Neural crest cell (in vitro differentiated cells): ENCODE data around the gene ENPP5. TPM values are rescaled to one million over a fixed set of nuclear protein-coding genes. Genes with fewer than 3 reads are reported as not detected.

Experiments used
- DNase-seq: peaks from one replicate; pipeline ENCODE4 v3.0.0; 2021; ENCODE audit warnings: low read depth, mixed read lengths, low spot score
- H3K27ac Mint-ChIP-seq: one replicate; pipeline ENCODE4 v1.8.0; 2021; ENCODE audit warnings: mild to moderate bottlenecking, mixed read lengths; ENCODE audit not compliant: unreplicated experiment
- H3K27me3 Mint-ChIP-seq: 2 replicates; pipeline ENCODE4 v1.8.0; 2021; ENCODE audit warnings: low read depth, mild to moderate bottlenecking, mixed read lengths
- H3K36me3 Mint-ChIP-seq: 2 replicates; pipeline ENCODE4 v1.8.0; 2021; ENCODE audit warnings: low read depth, mild to moderate bottlenecking, mixed read lengths
- H3K4me1 Mint-ChIP-seq: 2 replicates; pipeline ENCODE4 v1.8.0; 2021; ENCODE audit warnings: mixed read lengths
- H3K4me3 Mint-ChIP-seq: one replicate; pipeline ENCODE4 v1.8.0; 2021; ENCODE audit warnings: mild to moderate bottlenecking, mixed read lengths
- H3K9me3 Mint-ChIP-seq: 2 replicates; pipeline ENCODE4 v1.8.0; 2021; ENCODE audit warnings: mixed read lengths
- total RNA-seq: library from RNA; stranded (reverse); gene quantifications from 2 replicates; pipeline ENCODE4 v1.2.1, GENCODE V29; 2021
- TF ChIP-seq, protein P1 (sequence below): fragments of 200-600 bp; sonication (generic); conservative IDR thresholded peaks from 2 replicates; pipeline ENCODE4 v1.5.0; 2021; ENCODE audit warnings: antibody characterized with exemption, mild to moderate bottlenecking

ENPP5 gene
- total RNA-seq, 1 donor from 2014 or later: 0.68 TPM

DNA sequence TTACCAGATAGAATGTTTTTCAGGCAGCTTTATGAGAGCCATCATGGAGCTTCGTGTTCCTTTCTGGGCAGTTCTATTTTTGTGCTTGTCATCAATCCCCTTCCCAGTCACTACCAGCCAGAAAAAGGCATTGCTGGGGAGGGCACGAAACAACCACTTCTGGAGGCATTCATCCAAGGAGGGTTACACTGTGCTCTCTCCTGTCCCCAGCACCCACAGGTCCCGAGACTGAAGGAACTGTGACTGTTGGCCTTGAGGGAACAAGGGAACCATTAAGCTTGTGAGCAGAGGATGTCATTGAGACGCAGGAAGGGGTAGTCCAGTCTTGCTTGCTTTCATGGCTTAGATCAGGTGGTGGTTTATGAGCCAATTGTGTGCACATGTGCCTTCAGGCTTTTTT, 20.1 kb upstream of the ENPP5 start:
- no peak overlapping the region for H3K27ac Mint-ChIP-seq
- H3K4me1 Mint-ChIP-seq: no peaks in the 10 kb centered on the region
- TF ChIP-seq, protein P1, sequence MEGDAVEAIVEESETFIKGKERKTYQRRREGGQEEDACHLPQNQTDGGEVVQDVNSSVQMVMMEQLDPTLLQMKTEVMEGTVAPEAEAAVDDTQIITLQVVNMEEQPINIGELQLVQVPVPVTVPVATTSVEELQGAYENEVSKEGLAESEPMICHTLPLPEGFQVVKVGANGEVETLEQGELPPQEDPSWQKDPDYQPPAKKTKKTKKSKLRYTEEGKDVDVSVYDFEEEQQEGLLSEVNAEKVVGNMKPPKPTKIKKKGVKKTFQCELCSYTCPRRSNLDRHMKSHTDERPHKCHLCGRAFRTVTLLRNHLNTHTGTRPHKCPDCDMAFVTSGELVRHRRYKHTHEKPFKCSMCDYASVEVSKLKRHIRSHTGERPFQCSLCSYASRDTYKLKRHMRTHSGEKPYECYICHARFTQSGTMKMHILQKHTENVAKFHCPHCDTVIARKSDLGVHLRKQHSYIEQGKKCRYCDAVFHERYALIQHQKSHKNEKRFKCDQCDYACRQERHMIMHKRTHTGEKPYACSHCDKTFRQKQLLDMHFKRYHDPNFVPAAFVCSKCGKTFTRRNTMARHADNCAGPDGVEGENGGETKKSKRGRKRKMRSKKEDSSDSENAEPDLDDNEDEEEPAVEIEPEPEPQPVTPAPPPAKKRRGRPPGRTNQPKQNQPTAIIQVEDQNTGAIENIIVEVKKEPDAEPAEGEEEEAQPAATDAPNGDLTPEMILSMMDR: no peak
- no peaks in the 10 kb centered on the region for H3K9me3 Mint-ChIP-seq
- peaks cover 4% of the 10 kb centered on the region for H3K27me3 Mint-ChIP-seq
- DNase-seq: no peak
- H3K36me3 Mint-ChIP-seq: no peaks in the 10 kb centered on the region
- H3K4me3 Mint-ChIP-seq: no peak overlapping the region

- TF ChIP-seq, protein P1: no peak
- no peak for DNase-seq
- H3K4me3 Mint-ChIP-seq: no peak overlapping the region
- no peaks in the 10 kb centered on the region for H3K9me3 Mint-ChIP-seq
- peaks cover 10% of the 10 kb centered on the region for H3K27me3 Mint-ChIP-seq
- no peaks in the 10 kb centered on the region for H3K36me3 Mint-ChIP-seq
- no peak overlapping the region for H3K27ac Mint-ChIP-seq
- H3K4me1 Mint-ChIP-seq: no peaks in the 10 kb centered on the region
Observed at GRCh38 chr6:46189726-46190125, 18.9 kb upstream of the ENPP5 start.

DNA sequence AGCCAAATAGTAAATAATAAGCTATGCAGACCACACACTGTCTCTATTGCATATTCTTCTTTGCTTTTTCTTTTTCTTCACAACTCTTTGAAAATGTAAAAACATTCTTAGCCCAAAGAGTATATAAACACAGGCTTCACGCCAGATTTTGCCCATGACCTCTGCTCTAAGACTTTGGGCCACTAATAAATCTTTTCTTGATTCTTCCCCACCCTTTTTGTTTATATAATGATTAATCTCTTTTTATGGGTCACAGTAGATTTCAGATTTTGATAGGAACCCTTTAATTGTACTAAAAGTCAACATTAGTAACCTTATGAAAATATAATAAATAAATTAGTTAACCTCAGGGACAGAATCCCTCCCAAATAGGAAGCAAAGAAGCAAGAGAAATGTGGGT, 15.8 kb upstream of the ENPP5 start:
- H3K27me3 Mint-ChIP-seq: peaks cover 27% of the 10 kb centered on the region
- H3K36me3 Mint-ChIP-seq: no peaks in the 10 kb centered on the region
- TF ChIP-seq, protein P1: no peak
- H3K4me3 Mint-ChIP-seq: no peak overlapping the region
- H3K4me1 Mint-ChIP-seq: no peaks in the 10 kb centered on the region
- H3K9me3 Mint-ChIP-seq: no peaks in the 10 kb centered on the region
- no peak overlapping the region for H3K27ac Mint-ChIP-seq
- no peak for DNase-seq

- TF ChIP-seq, protein P1: no peak
- no peak overlapping the region for H3K27ac Mint-ChIP-seq
- no peaks in the 10 kb centered on the region for H3K4me1 Mint-ChIP-seq
- no peak for DNase-seq
- H3K9me3 Mint-ChIP-seq: no peaks in the 10 kb centered on the region
- no peaks in the 10 kb centered on the region for H3K36me3 Mint-ChIP-seq
- no peak overlapping the region for H3K4me3 Mint-ChIP-seq
- H3K27me3 Mint-ChIP-seq: peaks cover 31% of the 10 kb centered on the region
Observed at GRCh38 chr6:46184114-46184513, 13.3 kb upstream of the ENPP5 start.

DNA sequence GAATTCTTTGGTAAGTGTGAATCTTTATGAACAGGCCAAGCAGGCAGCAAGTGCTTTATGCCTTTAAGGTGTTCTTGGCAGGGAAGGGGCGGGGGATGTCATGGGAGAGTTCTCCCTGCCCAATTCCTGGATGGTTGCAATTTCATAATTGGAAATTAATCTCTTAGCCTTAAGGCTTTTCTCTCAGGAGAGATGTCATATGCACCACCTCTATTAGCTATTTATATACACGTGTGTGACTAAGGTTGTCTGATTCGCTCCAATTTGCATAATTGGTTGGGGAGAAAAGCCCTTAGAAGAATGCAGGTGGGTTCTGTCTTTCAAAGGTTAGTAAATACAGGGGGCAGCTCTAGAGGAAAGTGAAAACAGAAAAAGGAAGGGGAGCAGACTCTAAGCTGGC, 5.2 kb upstream of the ENPP5 start:
- no peaks in the 10 kb centered on the region for H3K36me3 Mint-ChIP-seq
- TF ChIP-seq, protein P1: no peak
- peaks cover 41% of the 10 kb centered on the region for H3K27me3 Mint-ChIP-seq
- no peak for DNase-seq
- H3K27ac Mint-ChIP-seq: no peak overlapping the region
- no peaks in the 10 kb centered on the region for H3K4me1 Mint-ChIP-seq
- H3K4me3 Mint-ChIP-seq: no peak overlapping the region
- no peaks in the 10 kb centered on the region for H3K9me3 Mint-ChIP-seq

- no peak overlapping the region for H3K4me3 Mint-ChIP-seq
- no peak overlapping the region for H3K27ac Mint-ChIP-seq
- TF ChIP-seq, protein P1: no peak
- H3K27me3 Mint-ChIP-seq: peaks cover 44% of the 10 kb centered on the region
- no peaks in the 10 kb centered on the region for H3K9me3 Mint-ChIP-seq
- H3K36me3 Mint-ChIP-seq: no peaks in the 10 kb centered on the region
- H3K4me1 Mint-ChIP-seq: peaks cover under 1% of the 10 kb centered on the region
- no peak for DNase-seq
Observed at GRCh38 chr6:46175446-46175845, 4.7 kb upstream of the ENPP5 start.
